ENCODE data around the gene HAGHL.

Gene HAGHL

GRCh38 chr16:700684-701584 lies 26.0 kb upstream of the HAGHL start (continued):
- TF ChIP-seq ZNF426 (tag by site-specific recombination; IDR thresholded peaks at IDR 0.05) (no peak), MYNN (tag by site-specific recombination; IDR thresholded peaks at IDR 0.05; ENCODE audit: borderline replicate concordance) (no peak), ZNF660 (tag by site-specific recombination; IDR thresholded peaks at IDR 0.05) (no peak), HIC1 (tag by site-specific recombination; IDR thresholded peaks at IDR 0.05) (no peak), SCRT1 (tag by site-specific recombination; IDR thresholded peaks at IDR 0.05; ENCODE audit: borderline replicate concordance) (no peak), TRIM28 (IDR thresholded peaks at IDR 0.05; ENCODE audit: borderline replicate concordance, low read length) (no peak), ZNF488 (tag by site-specific recombination; IDR thresholded peaks at IDR 0.05) (no peak), ZNF169 (tag by site-specific recombination; IDR thresholded peaks at IDR 0.05) (no peak), GFI1B (tag by site-specific recombination; IDR thresholded peaks at IDR 0.05) (no peak), TCF7L2 (IDR thresholded peaks at IDR 0.05; ENCODE audit: borderline replicate concordance, low read depth, low read length) (no peak), FEZF1 (tag by site-specific recombination; IDR thresholded peaks at IDR 0.05) (no peak), ZNF610 (tag by site-specific recombination; IDR thresholded peaks at IDR 0.05; ENCODE audit: borderline replicate concordance) (no peak), ZIC2 (tag by site-specific recombination; IDR thresholded peaks at IDR 0.05) (peak; percentile 6; the same call in 1 of the 2 replicates), ZNF19 (tag by site-specific recombination; IDR thresholded peaks at IDR 0.05; ENCODE audit: low read depth) (no peak), ZNF776 (tag by site-specific recombination; IDR thresholded peaks at IDR 0.05; ENCODE audit: borderline replicate concordance) (no peak), REST (tag by site-specific recombination; IDR thresholded peaks at IDR 0.05) (peak; percentile 82)
- TF ChIP-seq, protein P1, sequence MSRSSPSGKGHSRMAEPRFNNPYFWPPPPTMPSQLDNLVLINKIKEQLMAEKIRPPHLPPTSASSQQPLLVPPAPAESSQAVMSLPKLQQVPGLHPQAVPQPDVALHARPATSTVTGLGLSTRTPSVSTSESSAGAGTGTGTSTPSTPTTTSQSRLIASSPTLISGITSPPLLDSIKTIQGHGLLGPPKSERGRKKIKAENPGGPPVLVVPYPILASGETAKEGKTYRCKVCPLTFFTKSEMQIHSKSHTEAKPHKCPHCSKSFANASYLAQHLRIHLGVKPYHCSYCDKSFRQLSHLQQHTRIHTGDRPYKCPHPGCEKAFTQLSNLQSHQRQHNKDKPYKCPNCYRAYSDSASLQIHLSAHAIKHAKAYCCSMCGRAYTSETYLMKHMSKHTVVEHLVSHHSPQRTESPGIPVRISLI (tag by site-specific recombination; IDR thresholded peaks at IDR 0.05) = no peak
- TF ChIP-seq, protein P2, sequence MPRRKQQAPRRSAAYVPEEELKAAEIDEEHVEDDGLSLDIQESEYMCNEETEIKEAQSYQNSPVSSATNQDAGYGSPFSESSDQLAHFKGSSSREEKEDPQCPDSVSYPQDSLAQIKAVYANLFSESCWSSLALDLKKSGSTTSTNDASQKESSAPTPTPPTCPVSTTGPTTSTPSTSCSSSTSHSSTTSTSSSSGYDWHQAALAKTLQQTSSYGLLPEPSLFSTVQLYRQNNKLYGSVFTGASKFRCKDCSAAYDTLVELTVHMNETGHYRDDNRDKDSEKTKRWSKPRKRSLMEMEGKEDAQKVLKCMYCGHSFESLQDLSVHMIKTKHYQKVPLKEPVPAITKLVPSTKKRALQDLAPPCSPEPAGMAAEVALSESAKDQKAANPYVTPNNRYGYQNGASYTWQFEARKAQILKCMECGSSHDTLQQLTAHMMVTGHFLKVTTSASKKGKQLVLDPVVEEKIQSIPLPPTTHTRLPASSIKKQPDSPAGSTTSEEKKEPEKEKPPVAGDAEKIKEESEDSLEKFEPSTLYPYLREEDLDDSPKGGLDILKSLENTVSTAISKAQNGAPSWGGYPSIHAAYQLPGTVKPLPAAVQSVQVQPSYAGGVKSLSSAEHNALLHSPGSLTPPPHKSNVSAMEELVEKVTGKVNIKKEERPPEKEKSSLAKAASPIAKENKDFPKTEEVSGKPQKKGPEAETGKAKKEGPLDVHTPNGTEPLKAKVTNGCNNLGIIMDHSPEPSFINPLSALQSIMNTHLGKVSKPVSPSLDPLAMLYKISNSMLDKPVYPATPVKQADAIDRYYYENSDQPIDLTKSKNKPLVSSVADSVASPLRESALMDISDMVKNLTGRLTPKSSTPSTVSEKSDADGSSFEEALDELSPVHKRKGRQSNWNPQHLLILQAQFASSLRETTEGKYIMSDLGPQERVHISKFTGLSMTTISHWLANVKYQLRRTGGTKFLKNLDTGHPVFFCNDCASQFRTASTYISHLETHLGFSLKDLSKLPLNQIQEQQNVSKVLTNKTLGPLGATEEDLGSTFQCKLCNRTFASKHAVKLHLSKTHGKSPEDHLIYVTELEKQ (tag by site-specific recombination; IDR thresholded peaks at IDR 0.05; ENCODE audit: borderline replicate concordance) = no peak
- TF ChIP-seq, protein P3, sequence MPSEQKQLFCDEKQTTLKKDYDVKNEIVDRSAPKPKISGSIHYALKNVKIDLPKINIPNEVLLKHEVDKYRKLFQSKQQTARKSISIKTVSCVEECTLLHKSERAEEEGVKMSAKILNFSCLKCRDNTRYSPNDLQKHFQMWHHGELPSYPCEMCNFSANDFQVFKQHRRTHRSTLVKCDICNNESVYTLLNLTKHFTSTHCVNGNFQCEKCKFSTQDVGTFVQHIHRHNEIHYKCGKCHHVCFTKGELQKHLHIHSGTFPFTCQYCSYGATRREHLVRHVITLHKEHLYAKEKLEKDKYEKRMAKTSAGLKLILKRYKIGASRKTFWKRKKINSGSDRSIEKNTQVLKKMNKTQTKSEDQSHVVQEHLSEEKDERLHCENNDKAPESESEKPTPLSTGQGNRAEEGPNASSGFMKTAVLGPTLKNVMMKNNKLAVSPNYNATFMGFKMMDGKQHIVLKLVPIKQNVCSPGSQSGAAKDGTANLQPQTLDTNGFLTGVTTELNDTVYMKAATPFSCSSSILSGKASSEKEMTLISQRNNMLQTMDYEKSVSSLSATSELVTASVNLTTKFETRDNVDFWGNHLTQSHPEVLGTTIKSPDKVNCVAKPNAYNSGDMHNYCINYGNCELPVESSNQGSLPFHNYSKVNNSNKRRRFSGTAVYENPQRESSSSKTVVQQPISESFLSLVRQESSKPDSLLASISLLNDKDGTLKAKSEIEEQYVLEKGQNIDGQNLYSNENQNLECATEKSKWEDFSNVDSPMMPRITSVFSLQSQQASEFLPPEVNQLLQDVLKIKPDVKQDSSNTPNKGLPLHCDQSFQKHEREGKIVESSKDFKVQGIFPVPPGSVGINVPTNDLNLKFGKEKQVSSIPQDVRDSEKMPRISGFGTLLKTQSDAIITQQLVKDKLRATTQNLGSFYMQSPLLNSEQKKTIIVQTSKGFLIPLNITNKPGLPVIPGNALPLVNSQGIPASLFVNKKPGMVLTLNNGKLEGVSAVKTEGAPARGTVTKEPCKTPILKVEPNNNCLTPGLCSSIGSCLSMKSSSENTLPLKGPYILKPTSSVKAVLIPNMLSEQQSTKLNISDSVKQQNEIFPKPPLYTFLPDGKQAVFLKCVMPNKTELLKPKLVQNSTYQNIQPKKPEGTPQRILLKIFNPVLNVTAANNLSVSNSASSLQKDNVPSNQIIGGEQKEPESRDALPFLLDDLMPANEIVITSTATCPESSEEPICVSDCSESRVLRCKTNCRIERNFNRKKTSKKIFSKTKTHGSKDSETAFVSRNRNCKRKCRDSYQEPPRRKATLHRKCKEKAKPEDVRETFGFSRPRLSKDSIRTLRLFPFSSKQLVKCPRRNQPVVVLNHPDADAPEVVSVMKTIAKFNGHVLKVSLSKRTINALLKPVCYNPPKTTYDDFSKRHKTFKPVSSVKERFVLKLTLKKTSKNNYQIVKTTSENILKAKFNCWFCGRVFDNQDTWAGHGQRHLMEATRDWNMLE (tag by site-specific recombination; conservative IDR thresholded peaks at IDR 0.05; ENCODE audit: low read depth) = no peak

Measured in HEK293 (cell line).